GM19455 (cell line): ENCODE measurements around the gene ERN2.
A peak's percentile ranks its signal among the peaks of the same experiment; 100 is the strongest.

Experiments
- ATAC-seq: cut with Tn5 transposase; IDR thresholded peaks from one replicate; pipeline ENCODE4 v1.9.1; 2021; ENCODE audit not compliant: unreplicated experiment

The ERN2 gene

GRCh38 chr16:23689442-23690187 lies 23.4 kb downstream of the ERN2 start:
- no peak for ATAC-seq

DNA sequence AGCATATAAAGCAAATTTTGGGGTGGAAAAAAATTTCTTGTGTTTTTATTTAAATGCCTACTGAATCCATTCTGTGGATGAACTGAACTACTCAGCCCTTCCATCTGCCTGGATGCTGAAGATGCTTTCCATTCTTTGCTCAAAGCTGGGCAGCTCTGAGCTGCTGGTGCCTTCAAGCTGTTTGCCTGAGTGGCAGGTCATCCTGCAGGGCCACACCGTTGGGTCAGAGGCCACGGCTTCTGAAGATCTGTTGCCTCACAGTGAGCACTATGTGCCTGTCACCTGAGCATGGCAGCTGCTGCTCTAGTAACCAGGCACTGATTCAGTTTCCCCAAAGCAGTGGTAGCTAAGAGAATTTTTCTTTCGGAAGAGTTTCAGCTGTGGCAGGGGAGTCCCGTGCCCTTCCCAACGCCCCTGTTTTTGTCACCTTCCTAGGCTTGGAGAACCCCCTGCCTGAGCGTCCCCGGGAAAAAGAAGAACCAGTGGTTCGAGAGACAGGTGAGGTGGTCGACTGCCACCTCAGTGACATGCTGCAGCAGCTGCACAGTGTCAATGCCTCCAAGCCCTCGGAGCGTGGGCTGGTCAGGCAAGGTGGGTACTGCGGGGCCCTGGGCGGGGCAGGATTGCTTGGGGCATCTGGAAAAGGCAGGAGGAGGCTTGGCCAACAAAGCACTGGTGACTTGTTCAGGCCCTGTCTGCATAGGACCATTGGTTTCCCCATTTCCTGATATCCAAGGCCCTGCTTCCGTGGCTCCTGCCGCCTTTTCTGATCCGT lies 25.8 kb downstream of the ERN2 start:
- no peak for ATAC-seq

- ATAC-seq = no peak
These were observed 29.5 kb downstream of the ERN2 start for GRCh38 chr16:23683487-23683886.

- no peak for ATAC-seq
These were observed 30.8 kb downstream of the ERN2 start for GRCh38 chr16:23682181-23682580.

GRCh38 chr16:23679986-23680336 lies 33.1 kb downstream of the ERN2 start:
- ATAC-seq = no peak

GRCh38 chr16:23679274-23679985 lies 33.6 kb downstream of the ERN2 start:
- ATAC-seq = peak; percentile 19

GRCh38 chr16:23678430-23679273 lies 34.4 kb downstream of the ERN2 start, which contains the start of gene PLK1:
Gene PLK1, plus strand, starts transcription at chr16:23678889. Its CDS starts 44 bp downstream, at chr16:23678933.
- ATAC-seq = peak; percentile 83

- no peak for ATAC-seq
These were observed 36.0 kb downstream of the ERN2 start for GRCh38 chr16:23676924-23677480.

- ATAC-seq = no peak
These were observed 38.9 kb downstream of the ERN2 start for GRCh38 chr16:23673971-23674614.

GRCh38 chr16:23670137-23670776 lies 42.8 kb downstream of the ERN2 start:
- peak; percentile 91 for ATAC-seq

GRCh38 chr16:23668873-23669272 lies 44.1 kb downstream of the ERN2 start:
- ATAC-seq = no peak

DNA sequence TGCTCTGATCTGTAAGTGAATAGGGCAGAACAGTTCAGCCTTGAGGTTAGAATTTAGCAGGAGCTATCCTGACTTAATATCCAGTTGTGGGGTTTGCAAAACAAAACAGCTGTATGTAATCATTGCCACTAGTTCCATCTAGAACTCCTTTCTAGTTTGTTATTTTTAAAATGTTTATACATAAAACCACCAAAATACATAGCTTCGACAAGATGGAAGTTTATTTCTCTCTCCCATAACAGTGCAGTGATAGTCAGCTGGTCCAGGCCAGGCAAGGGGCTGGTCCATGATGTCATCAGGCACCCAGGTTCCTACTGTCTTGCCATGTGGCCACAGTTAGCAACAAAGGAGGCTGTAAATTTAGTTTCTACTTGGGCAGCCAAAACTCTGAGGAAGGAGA lies 44.8 kb downstream of the ERN2 start:
- ATAC-seq = no peak

- no peak for ATAC-seq
These were observed 45.7 kb downstream of the ERN2 start for GRCh38 chr16:23667355-23667659.

DNA sequence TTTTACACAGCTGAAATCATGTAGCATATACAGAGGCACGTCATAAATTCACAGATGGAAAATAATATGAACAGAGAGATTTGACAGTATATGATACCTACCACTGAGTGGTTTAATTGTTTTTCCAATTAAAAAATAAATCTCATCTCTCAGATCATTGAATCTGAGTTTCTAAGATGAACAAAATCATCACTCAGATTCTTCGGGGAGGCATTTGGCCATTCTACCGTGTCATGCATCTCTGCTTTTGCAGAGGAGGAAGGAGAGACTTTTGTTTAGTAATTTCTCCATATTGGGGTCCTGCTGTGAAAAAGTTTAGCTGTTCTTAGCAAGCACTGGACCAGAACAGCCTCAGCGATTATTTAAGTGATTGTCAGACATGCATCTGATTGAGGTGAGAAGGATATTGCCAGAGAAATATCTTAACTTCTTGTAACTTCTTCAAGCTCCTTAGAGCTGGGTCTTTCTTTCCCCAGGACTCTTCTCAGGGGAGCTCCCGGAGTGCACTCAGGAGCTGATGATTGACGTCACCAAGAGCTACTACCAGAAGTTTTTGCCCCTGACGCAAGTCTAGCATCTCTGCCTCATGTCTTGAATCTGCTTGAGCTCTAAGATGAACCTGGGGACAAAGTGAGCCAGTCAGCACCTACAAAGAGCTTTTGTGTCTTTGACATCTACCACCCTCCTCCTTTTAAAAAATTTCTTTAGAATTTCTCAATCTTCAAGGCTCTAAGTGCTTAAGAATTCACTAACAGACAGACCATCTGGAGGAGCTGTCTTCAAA lies 46.3 kb downstream of the ERN2 start:
- no peak for ATAC-seq

DNA sequence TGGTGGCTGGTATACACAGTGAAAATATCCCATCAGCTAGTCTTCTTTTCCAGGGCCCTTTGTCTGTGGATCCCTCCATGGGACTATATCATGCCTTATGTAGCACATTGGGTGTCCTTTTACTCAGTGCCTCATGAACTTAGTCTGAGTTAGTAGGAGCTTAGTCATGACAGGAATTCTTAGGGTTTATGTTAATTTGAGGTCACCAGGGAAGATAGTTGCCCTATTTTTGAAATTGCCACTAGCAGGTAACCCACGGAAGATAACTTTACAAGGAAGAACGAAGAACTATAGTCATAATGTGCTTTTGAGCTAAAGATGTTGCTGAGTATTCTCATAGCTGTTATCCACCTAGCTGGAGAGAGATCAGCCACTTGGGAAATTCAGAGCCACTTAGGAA lies 49.1 kb downstream of the ERN2 start:
- no peak for ATAC-seq

- no peak for ATAC-seq
These were observed 61.0 kb downstream of the ERN2 start for GRCh38 chr16:23651943-23652468.

DNA sequence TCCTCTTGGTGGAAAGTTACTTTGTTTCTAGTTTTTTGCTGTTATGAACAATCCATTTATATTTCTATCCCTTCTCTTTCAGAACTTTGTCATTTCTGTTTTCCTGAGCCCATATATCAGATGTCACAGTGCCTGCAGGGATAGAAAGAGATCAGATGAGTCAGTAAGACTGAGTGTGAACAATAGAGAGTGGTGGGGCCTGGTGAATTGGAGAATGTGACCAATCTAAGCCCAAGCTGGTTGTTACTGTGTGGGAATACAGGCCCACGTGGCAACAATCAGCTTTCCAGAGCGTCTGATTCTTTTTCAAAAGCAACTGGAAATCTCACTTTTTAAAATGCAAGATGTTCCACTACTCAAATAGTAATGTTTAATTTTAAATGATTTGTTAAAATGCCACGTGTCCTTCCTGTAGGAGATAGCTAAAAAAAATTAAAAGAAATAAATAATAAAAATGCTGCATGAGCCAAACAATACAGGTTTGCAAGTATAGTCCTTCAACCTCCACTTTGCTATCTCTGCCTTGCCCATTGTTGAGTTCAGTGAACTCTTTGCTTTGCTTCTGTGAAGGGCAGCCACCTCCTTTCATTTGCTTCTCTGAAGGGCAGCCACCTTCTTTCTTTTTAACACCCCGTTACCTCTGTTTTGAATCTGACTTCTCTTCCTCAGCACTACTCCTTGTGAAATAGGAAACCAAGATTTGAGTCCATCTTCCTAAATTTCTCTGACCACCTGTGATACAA lies 62.2 kb downstream of the ERN2 start:
- no peak for ATAC-seq

DNA sequence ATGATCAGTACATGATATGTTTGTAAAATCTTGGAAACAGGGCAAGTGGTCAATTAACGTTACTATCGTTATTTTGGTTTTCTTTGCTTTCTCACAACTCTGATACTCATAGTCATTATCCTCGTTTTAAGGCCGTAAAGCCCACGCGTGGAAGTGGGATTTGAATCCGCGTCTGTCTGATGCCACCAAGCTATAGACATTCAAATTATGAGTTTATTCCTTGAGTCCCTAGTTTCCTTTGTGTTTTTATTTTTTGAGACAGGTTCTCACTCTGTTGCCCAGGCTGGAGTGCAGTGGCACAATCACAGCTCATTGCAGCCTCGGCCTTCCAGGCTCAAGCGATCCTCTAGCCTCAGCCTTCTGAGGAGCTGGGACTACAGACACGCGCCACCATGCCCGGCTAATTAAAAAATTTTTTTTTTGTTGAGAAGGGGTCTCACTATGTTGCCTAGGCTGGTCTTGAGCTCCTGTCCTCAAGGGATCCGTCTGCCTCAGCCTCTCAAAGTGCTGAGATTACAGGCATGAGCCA lies 70.7 kb downstream of the ERN2 start:
- ATAC-seq = no peak
